Type B pancreatic cell (in vitro differentiated cells): Measurements from ENCODE around the gene PTGR3. TPM values are rescaled to one million over a fixed set of nuclear protein-coding genes. Genes with fewer than 3 reads are reported as not detected.

Experiments used
- DNase-seq: peaks from one replicate; pipeline ENCODE4 v3.0.0; 2021; ENCODE audit warnings: mixed read lengths; ENCODE audit not compliant: unreplicated experiment; ENCODE audit errors: extremely low spot score
- H3K27ac Mint-ChIP-seq: 2 replicates; pipeline ENCODE4 v1.8.0; 2021; ENCODE audit warnings: mild to moderate bottlenecking, mixed read lengths
- H3K27me3 Mint-ChIP-seq: 2 replicates; pipeline ENCODE4 v1.8.0; 2021; ENCODE audit warnings: mixed read lengths
- H3K36me3 Mint-ChIP-seq: 2 replicates; pipeline ENCODE4 v1.8.0; 2021; ENCODE audit warnings: mixed read lengths
- H3K4me1 Mint-ChIP-seq: one replicate; pipeline ENCODE4 v1.8.0; 2021; ENCODE audit warnings: mixed read lengths; ENCODE audit not compliant: unreplicated experiment
- H3K4me3 Mint-ChIP-seq: 2 replicates; pipeline ENCODE4 v1.8.0; 2021; ENCODE audit warnings: mild to moderate bottlenecking, mixed read lengths
- H3K9me3 Mint-ChIP-seq: 2 replicates; pipeline ENCODE4 v1.8.0; 2021; ENCODE audit warnings: mixed read lengths
- total RNA-seq: library from RNA; stranded (reverse); gene quantifications from 2 replicates; pipeline ENCODE4 v1.2.1, GENCODE V29; 2021; ENCODE audit warnings: low replicate concordance
- TF ChIP-seq, protein P1 (sequence below): fragments of 200-600 bp; sonication (generic); conservative IDR thresholded peaks from 2 replicates; pipeline ENCODE4 v1.5.0; 2021; ENCODE audit warnings: antibody characterized with exemption, mild to moderate bottlenecking

Gene PTGR3
- total RNA-seq, 1 donor from 2014 or later = 86.7 TPM

DNA sequence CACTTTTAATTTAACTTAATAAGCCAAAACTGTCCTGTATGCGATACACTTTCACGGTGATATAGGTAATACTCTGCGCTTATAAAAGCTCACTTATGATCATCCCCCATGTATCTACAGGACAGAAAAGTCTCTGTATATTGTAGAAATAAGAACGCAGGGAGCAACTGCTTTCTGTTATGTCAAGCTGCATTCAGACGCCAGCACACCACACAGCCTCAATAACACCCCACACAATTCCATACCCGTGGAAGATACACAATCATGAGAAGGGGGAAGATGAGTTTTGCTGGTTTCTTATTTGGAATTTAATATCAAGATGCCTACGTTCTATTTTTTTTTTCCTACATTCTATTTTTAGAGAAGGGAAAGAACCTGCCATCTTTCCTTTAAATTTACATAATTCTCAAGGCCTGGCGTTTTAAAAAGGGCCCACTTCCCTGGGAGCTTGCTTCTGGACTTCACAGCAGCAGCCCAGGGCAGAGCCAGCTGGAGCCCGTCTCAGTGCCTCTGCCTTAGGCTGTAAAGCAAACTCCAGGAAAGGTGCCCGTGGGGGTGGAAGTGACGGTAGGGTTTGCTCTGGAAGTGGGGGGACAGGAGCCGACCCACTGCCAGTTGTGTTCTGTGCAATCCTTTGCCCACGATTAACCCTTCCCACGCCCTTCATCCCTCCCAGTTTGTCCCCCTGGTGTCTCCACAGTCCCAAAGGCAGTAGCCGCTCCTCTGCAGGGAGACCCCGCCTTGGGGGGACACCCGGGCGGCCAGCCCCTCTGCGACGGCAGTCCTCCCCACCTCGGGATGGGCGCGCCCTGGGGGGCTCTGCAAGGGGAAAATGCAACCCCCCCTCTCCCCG, 5.3 kb downstream of the PTGR3 start:
- peaks cover 66% of the 10 kb centered on the region for H3K4me1 Mint-ChIP-seq
- peak overlapping the region; percentile 88 for H3K4me3 Mint-ChIP-seq
- no peak for DNase-seq
- peak overlapping the region; percentile 46 for H3K27ac Mint-ChIP-seq
- H3K9me3 Mint-ChIP-seq = no peaks in the 10 kb centered on the region
- peaks cover 43% of the 10 kb centered on the region for H3K27me3 Mint-ChIP-seq
- peaks cover 40% of the 10 kb centered on the region for H3K36me3 Mint-ChIP-seq
- TF ChIP-seq, protein P1, sequence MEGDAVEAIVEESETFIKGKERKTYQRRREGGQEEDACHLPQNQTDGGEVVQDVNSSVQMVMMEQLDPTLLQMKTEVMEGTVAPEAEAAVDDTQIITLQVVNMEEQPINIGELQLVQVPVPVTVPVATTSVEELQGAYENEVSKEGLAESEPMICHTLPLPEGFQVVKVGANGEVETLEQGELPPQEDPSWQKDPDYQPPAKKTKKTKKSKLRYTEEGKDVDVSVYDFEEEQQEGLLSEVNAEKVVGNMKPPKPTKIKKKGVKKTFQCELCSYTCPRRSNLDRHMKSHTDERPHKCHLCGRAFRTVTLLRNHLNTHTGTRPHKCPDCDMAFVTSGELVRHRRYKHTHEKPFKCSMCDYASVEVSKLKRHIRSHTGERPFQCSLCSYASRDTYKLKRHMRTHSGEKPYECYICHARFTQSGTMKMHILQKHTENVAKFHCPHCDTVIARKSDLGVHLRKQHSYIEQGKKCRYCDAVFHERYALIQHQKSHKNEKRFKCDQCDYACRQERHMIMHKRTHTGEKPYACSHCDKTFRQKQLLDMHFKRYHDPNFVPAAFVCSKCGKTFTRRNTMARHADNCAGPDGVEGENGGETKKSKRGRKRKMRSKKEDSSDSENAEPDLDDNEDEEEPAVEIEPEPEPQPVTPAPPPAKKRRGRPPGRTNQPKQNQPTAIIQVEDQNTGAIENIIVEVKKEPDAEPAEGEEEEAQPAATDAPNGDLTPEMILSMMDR = no peak

DNA sequence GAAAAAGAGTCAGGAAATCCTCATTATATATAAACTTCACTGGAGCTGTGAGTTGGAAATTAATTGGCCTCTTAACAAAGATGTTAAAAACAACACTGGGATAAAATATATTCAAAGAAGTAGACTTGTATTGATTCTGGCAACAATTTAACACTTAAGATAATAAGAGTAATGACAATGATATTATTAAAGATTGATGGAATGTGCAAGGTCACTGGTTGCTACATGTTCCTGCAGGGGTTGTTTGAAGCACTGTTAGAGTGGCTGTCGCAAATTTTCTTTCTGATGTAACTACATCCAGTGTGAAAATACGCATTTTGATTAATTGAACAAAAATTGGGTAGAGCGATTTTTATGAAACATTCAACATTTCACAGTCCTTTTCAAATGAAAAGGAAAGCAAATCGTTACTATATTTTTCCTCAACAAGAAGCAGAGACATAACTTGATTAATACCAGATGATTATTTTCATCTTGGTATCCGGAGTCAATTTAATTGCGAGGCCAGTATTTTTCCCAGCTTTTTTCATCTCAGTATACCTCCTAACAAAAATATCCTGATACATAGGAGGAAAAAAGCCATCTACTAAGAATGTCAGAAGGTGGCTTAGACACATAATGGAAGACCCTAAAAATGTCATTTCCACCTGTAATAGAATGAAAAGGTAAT, 6.1 kb downstream of the PTGR3 start:
- H3K36me3 Mint-ChIP-seq = peaks cover 44% of the 10 kb centered on the region
- H3K4me3 Mint-ChIP-seq = peak overlapping the region; percentile 88
- no peak for DNase-seq
- peaks cover 40% of the 10 kb centered on the region for H3K27me3 Mint-ChIP-seq
- H3K4me1 Mint-ChIP-seq = peaks cover 74% of the 10 kb centered on the region
- H3K27ac Mint-ChIP-seq = peak overlapping the region; percentile 46
- TF ChIP-seq, protein P1 = no peak
- no peaks in the 10 kb centered on the region for H3K9me3 Mint-ChIP-seq

- DNase-seq = no peak
- Mint-ChIP-seq H3K4me3 (peak overlapping the region; percentile 78), H3K27ac (peak overlapping the region; percentile 39), H3K27me3 (peaks cover 31% of the 10 kb centered on the region), H3K9me3 (no peaks in the 10 kb centered on the region), H3K4me1 (peaks cover 68% of the 10 kb centered on the region), H3K36me3 (peaks cover 42% of the 10 kb centered on the region)
- TF ChIP-seq, protein P1 = no peak
These were observed 7.4 kb downstream of the PTGR3 start for GRCh38 chr18:75201282-75202270.

DNA sequence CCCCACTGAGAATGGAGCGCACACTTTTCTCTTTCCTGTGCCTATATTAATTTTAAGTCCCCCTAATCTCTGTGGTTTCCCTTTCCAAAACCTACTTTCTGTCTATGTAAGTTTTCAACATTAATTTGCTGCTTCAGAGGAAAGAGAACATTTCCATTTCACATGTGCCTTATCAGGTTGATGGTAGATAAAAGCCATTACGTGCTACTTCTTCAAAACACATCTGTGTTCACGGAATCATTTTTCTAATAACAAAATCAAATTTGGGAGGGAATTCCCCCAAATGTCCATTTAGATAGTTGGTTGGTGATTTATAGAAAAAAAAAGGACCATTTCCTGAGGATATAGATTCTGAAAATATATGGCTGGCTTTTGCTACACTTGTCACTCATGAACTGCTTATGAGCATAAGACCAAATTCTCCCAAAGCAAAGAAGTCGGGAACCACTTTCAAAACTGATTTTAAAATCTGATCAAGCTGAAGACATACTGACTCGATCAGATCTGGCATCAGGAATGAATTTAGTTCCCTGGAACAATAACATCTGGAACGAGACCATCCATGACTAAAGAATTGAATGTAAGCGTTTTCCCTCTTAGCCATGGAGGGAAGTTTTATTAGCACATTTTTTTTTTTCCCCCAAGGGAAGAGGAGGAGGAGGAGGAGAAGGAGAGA, 8.2 kb downstream of the PTGR3 start:
- peak overlapping the region; percentile 39 for H3K27ac Mint-ChIP-seq
- H3K36me3 Mint-ChIP-seq = peaks cover 41% of the 10 kb centered on the region
- peaks cover 22% of the 10 kb centered on the region for H3K27me3 Mint-ChIP-seq
- H3K4me3 Mint-ChIP-seq = peak overlapping the region; percentile 78
- TF ChIP-seq, protein P1 = no peak
- H3K4me1 Mint-ChIP-seq = peaks cover 62% of the 10 kb centered on the region
- H3K9me3 Mint-ChIP-seq = no peaks in the 10 kb centered on the region
- no peak for DNase-seq

- Mint-ChIP-seq H3K27ac (no peak overlapping the region), H3K9me3 (no peaks in the 10 kb centered on the region), H3K4me3 (no peak overlapping the region), H3K27me3 (peaks cover 16% of the 10 kb centered on the region), H3K4me1 (peaks cover 57% of the 10 kb centered on the region), H3K36me3 (peaks cover 44% of the 10 kb centered on the region)
- DNase-seq = no peak
- TF ChIP-seq, protein P1 = no peak
These were observed 8.9 kb downstream of the PTGR3 start for GRCh38 chr18:75200071-75200470.
